Omental fat pad (tissue), 4 donors: ENCODE data around the gene CMTM1. TPM values are rescaled to one million over a fixed set of nuclear protein-coding genes. Genes with fewer than 3 reads are reported as not detected.
A peak's percentile ranks its signal among the peaks of the same experiment; 100 is the strongest.

Source experiments
- ATAC-seq: fragments of 150-250 bp; one replicate; pipeline ENCODE4 v1.9.1; 2016; ENCODE audit warnings: mild to moderate bottlenecking, moderate library complexity; ENCODE audit not compliant: low FRiP score
- DNase-seq: peaks from one replicate; pipeline ENCODE4 v3.0.0-alpha.2; 2019; ENCODE audit warnings: low spot score
- total RNA-seq, 4 donors: library from RNA; depleted of rRNA; stranded (reverse); fragments of >200 nt; gene quantifications; one replicate each; pipeline ENCODE4 v1.1.0, GENCODE V29; 2016
- TF ChIP-seq, protein P1 (sequence below), 3 donors: fragments of 450-650 bp; IDR thresholded peaks; one replicate each; pipeline ENCODE4 v1.5.1; 2016 to 2017; ENCODE audit warnings: antibody characterized with exemption in 3 of 3, mild to moderate bottlenecking in 3 of 3, moderate library complexity in 2 of 3

The CMTM1 gene, protein sequence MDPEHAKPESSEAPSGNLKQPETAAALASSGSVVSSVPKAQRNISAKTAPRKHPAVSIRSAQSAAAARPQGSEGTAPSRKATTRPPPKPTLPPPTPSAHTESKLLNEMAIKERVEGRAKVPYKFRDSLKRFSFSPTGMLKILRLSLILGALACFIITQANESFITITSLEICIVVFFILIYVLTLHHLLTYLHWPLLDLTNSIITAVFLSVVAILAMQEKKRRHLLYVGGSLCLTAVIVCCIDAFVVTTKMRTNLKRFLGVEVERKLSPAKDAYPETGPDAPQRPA
- total RNA-seq: 1 to 10 TPM in 2 of 4 donors, under 1 TPM in 2; 0.93 to 1.1 (median 0.98) TPM

DNA sequence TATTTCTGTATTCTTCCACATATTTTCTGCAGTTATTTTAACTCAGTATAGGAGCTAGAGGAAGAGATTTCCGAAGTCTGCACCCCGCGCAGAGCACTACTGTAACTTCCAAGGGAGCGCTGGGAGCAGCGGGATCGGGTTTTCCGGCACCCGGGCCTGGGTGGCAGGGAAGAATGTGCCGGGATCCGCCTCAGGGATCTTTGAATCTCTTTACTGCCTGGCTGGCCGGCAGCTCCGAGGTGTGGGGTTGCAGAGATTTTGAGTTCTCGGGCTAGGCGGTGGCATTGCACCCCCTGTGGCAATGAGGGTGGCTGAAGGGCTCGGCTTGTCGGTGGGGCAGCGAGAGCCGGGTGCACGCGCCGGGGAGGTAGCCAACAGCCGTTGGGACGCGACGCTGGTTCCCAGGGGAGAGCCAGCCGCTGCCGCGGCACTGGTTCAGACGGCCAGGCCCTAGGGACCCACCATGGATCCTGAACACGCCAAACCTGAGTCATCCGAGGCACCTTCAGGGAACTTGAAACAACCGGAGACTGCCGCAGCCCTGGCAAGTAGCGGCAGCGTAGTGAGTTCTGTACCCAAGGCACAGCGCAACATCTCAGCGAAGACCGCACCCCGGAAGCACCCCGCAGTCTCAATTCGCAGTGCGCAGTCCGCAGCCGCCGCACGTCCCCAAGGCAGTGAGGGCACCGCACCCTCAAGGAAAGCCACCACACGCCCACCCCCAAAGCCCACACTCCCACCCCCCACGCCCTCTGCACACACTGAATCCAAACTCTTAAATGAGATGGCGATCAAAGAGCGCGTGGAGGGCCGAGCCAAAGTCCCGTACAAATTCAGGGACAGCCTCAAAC is at the start of gene CMTM1:
Gene CMTM1, plus strand, starts transcription at position 389 of the 851 bp plus-strand sequence. Its CDS starts 75 bp downstream, at position 464.
- TF ChIP-seq, protein P1, sequence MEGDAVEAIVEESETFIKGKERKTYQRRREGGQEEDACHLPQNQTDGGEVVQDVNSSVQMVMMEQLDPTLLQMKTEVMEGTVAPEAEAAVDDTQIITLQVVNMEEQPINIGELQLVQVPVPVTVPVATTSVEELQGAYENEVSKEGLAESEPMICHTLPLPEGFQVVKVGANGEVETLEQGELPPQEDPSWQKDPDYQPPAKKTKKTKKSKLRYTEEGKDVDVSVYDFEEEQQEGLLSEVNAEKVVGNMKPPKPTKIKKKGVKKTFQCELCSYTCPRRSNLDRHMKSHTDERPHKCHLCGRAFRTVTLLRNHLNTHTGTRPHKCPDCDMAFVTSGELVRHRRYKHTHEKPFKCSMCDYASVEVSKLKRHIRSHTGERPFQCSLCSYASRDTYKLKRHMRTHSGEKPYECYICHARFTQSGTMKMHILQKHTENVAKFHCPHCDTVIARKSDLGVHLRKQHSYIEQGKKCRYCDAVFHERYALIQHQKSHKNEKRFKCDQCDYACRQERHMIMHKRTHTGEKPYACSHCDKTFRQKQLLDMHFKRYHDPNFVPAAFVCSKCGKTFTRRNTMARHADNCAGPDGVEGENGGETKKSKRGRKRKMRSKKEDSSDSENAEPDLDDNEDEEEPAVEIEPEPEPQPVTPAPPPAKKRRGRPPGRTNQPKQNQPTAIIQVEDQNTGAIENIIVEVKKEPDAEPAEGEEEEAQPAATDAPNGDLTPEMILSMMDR (IDR thresholded peaks at IDR 0.05): no peak
- DNase-seq: no peak
- no peak for ATAC-seq

DNA sequence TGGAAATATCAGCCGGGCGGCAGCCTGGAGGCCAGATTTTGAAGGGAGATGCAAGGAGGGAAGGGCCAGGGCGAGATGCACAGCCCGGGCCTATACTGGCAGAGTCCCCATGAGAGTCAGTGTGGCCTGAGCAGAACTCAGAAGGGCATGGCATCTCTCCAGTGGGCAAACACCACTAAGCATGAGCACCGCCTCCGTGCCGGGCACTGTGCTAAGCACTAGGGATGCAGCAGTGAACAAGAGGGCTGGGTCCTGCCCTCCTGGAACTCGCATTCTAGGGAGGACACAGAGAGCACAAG is 49.8 kb upstream of the CMTM1 start:
- DNase-seq (no peak), ATAC-seq (no peak)
- TF ChIP-seq, protein P1 (IDR thresholded peaks at IDR 0.05): no peak

DNA sequence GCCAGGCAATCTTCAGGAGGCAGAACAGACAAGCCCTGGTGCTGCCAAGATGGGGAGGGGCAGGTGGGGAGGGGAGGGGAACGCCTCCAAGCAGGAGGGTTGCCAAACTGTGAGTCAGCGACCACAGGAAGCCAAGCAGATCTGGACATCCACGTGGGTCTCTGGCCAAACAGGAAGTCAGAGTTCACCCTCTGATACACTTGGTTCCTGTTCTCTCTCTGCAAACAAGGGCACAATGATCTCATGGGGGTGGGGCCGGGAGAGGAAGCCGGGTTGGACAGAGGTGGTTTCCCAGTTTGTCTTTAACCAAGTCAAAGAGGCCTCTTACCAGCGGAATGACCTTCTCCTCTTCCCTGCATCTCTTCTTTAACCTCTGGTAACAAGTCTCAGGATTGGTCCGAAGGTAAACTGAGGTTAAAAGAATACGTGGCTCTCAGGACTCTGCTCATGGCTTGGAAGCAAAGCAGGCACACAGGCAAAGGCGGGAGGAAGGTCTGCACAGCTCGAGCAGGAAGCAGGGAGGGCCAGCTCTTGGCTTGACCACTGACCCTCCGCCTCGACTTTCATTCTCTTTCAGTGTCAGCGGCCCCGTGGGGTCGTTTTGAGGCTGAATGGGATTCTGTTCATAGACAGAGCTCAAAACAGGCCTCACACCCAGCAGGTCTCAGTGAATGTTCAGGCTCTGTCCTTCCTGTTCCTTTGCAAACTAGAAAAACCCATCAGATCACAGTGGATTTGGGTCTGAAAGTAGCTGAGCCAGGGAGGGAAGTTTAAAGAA is 49.2 kb upstream of the CMTM1 start:
- peak; percentile 97 for DNase-seq
- ATAC-seq: peak; percentile 94
- TF ChIP-seq, protein P1 (IDR thresholded peaks at IDR 0.05): no peak

DNA sequence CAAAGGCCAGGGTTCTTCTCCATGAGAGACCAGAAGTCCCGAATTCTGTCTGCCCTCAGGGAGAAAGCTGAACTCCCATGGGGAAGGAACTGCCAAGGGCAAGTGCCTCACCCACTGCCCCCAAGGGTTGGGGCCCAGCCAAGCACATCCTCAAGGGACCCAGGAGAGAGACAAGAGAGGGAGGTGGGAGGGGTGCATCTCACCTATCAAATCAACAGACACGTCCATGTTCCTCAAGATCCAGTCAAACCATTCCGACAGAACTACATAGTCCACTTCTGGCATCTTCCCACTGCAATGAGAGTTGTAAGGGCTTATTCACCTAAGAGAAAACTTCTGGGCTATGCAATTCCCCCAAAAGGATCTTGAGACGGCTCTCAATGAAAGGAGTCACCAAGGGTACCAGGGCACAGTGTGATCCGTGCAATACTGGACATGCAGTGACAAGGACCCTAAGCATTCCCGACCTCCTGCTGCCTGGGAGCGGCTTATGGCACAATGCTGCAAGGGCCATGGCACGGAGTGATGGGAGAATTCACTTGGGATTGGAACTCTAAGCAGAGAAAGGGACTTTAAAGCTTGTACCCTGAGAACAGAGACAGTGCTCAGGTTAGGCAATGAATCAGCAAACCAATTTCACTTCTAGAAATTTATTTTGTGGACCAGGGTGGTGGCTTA is 48.5 kb upstream of the CMTM1 start:
- TF ChIP-seq, protein P1 (IDR thresholded peaks at IDR 0.05): no peak
- DNase-seq (no peak), ATAC-seq (no peak)

DNA sequence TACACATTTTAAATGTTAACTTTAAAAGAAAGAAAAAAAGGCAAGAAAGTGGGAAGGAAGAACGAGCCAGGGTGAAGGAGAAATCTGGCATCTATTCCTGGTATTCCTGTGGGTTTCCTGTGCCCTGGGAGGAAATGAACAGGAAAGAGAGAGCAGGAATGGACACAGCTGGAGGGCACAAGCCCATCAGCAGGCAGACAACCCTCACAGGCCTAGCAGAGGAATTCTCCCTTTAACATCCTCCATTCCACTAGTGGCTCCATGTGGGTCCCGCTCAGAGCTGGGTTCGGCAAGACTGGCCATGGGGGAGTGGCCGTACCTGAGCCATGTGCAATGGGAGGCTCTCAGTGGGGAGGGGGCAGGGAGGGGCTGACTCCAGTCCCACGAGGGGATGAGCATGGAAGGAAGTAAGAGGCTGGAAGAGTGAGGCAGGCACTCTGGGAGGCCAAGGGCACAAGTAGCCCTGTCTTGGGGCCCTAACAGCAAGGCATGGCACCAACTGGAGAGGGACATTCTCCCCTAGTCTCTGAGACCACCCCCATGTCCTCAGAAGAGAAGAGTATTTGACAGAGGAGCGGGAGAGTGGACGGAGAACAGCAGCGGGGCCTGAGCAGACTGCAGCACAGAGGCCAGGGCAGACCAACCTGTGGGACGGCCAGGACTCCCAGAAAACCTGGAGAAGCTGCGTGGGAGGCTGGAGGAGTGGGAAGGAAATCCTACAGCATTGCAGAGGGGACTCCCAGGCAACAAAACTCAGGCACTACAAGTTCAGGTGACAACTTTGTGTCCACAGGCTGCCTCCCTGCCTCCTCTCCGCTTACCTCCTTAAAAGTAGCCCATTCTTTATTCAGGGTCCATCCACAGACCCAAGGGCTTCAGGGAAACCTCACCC is 46.5 kb upstream of the CMTM1 start:
- DNase-seq (no peak), ATAC-seq (no peak)
- TF ChIP-seq, protein P1 (IDR thresholded peaks at IDR 0.05): no peak
